Caco-2 (cell line): ENCODE results near the gene MAF. TPM values are rescaled to one million over a fixed set of nuclear protein-coding genes. Genes with fewer than 3 reads are reported as not detected.

Experiments used
- BruUV-seq: library from RNA; stranded (reverse); fragments of 400-500 nt; replicated peaks from 2 replicates; lab custom pipeline; 2021; lab: Mats Ljungman, UMichigan
- CTCF ChIA-PET: fragments of 300-600 bp; sonication (Branson Sonifier 250); formaldehyde crosslinking; loops from one replicate; lab custom pipeline; 2022; ENCODE audit warnings: antibody characterized with exemption; lab: Charles Lee
- POLR2A ChIA-PET: fragments of 300-600 bp; sonication (Branson Sonifier 250); formaldehyde crosslinking; loops from one replicate; lab custom pipeline; 2022; ENCODE audit warnings: antibody characterized with exemption; lab: Charles Lee
- DNase-seq, 2 experiments: peaks; one replicate each; pipeline versions ENCODE4 v3.0.0 to v3.0.0-alpha.2; 2020 to 2022
- H3K27me3 ChIP-seq: replicated peaks from 2 replicates; pipeline ENCODE4 v1.6.0; 2011; ENCODE audit warnings: low read length; ENCODE audit not compliant: control insufficient read depth, insufficient read depth
- H3K36me3 ChIP-seq: 2 replicates; pipeline ENCODE4 v1.5.1; 2011; ENCODE audit warnings: low read length; ENCODE audit not compliant: control insufficient read depth, insufficient read depth
- H3K4me1 ChIP-seq: fragments of 250-450 bp; sonication (Bioruptor Pico); 2 replicates; pipeline ENCODE4 v1.5.1; 2020; ENCODE audit warnings: mild to moderate bottlenecking
- H3K4me3 ChIP-seq: 2 replicates; pipeline ENCODE4 v1.5.1; 2011; ENCODE audit warnings: low read depth, mild to moderate bottlenecking, control low read depth, low read length
- H3K9me3 ChIP-seq: fragments of 250-450 bp; sonication (Bioruptor Pico); 2 replicates; pipeline ENCODE4 v1.5.1; 2020; ENCODE audit warnings: mild to moderate bottlenecking, moderate library complexity
- H3K27ac Mint-ChIP-seq: one replicate; pipeline ENCODE4 v1.8.0; 2022; ENCODE audit warnings: mixed read lengths; ENCODE audit not compliant: unreplicated experiment
- H3K27me3 Mint-ChIP-seq: one replicate; pipeline ENCODE4 v1.8.0; 2022; ENCODE audit warnings: mixed read lengths; ENCODE audit not compliant: insufficient read depth, unreplicated experiment
- H3K36me3 Mint-ChIP-seq: one replicate; pipeline ENCODE4 v1.8.0; 2022; ENCODE audit warnings: mild to moderate bottlenecking, mixed read lengths; ENCODE audit not compliant: insufficient read depth, unreplicated experiment
- H3K4me1 Mint-ChIP-seq: one replicate; pipeline ENCODE4 v1.8.0; 2022; ENCODE audit warnings: low read depth, mixed read lengths; ENCODE audit not compliant: unreplicated experiment
- H3K4me3 Mint-ChIP-seq: one replicate; pipeline ENCODE4 v1.8.0; 2022; ENCODE audit warnings: mild to moderate bottlenecking, moderate library complexity, mixed read lengths; ENCODE audit not compliant: unreplicated experiment
- H3K9me3 Mint-ChIP-seq: one replicate; pipeline ENCODE4 v1.8.0; 2022; ENCODE audit warnings: mixed read lengths; ENCODE audit not compliant: unreplicated experiment
- CTCF ChIP-seq, 2 experiments: fragments of 200-600 bp in 1 of 2; IDR thresholded peaks; 1 replicate in 1 of 2; 2 replicates in 1 of 2; pipeline versions ENCODE4 v1.5.1 to v1.8.0; 2011 to 2022; ENCODE audit warnings: antibody characterized with exemption in 1 of 2, control low read depth in 1 of 2, inconsistent platforms in 1 of 2, low read depth in 1 of 2, low read length in 1 of 2, mild to moderate bottlenecking in 1 of 2, moderate library complexity in 1 of 2; ENCODE audit not compliant: insufficient read depth in 1 of 2, severe bottlenecking in 1 of 2, unreplicated experiment in 1 of 2
- intact Hi-C: fragments of 100-400 bp; cut with micrococcal nuclease; formaldehyde crosslinking; loops from one replicate; pipeline ENCODE4 v1.10.0; 2022; ENCODE audit not compliant: unreplicated experiment
- total RNA-seq: library from RNA; stranded (reverse); gene quantifications from 2 replicates; pipeline ENCODE4 v1.2.3, GENCODE V29; 2022

The MAF gene
- total RNA-seq, 1 experiment from 2014 or later: 3.6 TPM

GRCh38 chr16:79635488-79635887 is 35.0 kb upstream of the MAF start:
- H3K27me3 Mint-ChIP-seq: no peaks in the 10 kb centered on the region
- no peak overlapping the region for H3K27ac Mint-ChIP-seq
- CTCF ChIA-PET: no interaction called here
- POLR2A ChIA-PET: no interaction called here
- Histone ChIP-seq H3K4me1 (peaks cover 6% of the 10 kb centered on the region; the same call in 1 of the 2 replicates), H3K4me3 (no peak overlapping the region), H3K27me3 (no peaks in the 10 kb centered on the region), H3K9me3 (no peaks in the 10 kb centered on the region), H3K36me3 (no peaks in the 10 kb centered on the region)
- BruUV-seq: no TSS peak
- intact Hi-C loops: no loop called here
- no peaks in the 10 kb centered on the region for H3K9me3 Mint-ChIP-seq
- DNase-seq: no peak
- no peaks in the 10 kb centered on the region for H3K36me3 Mint-ChIP-seq
- no peak for TF ChIP-seq CTCF (IDR thresholded peaks at IDR 0.05; ENCODE audit: insufficient read depth in 1 of 2, low read depth in 1 of 2, low read length in 1 of 2, severe bottlenecking in 1 of 2, unreplicated experiment in 1 of 2)
- no peaks in the 10 kb centered on the region for H3K4me1 Mint-ChIP-seq
- no peak overlapping the region for H3K4me3 Mint-ChIP-seq

- no peaks in the 10 kb centered on the region for H3K9me3 ChIP-seq
- intact Hi-C loops: no loop called here
- no TSS peak for BruUV-seq
- ChIA-PET CTCF (no interaction called here), POLR2A (no interaction called here)
- no peaks in the 10 kb centered on the region for H3K27me3 ChIP-seq
- Mint-ChIP-seq H3K36me3 (no peaks in the 10 kb centered on the region), H3K27me3 (no peaks in the 10 kb centered on the region), H3K9me3 (no peaks in the 10 kb centered on the region), H3K4me3 (no peak overlapping the region), H3K4me1 (no peaks in the 10 kb centered on the region), H3K27ac (no peak overlapping the region)
- no peak for DNase-seq
- no peak for TF ChIP-seq CTCF (IDR thresholded peaks at IDR 0.05; ENCODE audit: insufficient read depth in 1 of 2, low read depth in 1 of 2, low read length in 1 of 2, severe bottlenecking in 1 of 2, unreplicated experiment in 1 of 2)
- no peak overlapping the region for H3K4me3 ChIP-seq
- no peaks in the 10 kb centered on the region for H3K4me1 ChIP-seq
- H3K36me3 ChIP-seq: no peaks in the 10 kb centered on the region
Measured at GRCh38 chr16:79634298-79634697, 33.8 kb upstream of the MAF start.

GRCh38 chr16:79632289-79632688 is 31.8 kb upstream of the MAF start:
- H3K4me1 ChIP-seq: no peaks in the 10 kb centered on the region
- intact Hi-C loops: no loop called here
- DNase-seq: no peak
- Mint-ChIP-seq H3K27ac (no peak overlapping the region), H3K4me1 (no peaks in the 10 kb centered on the region), H3K27me3 (no peaks in the 10 kb centered on the region), H3K9me3 (no peaks in the 10 kb centered on the region), H3K4me3 (no peak overlapping the region), H3K36me3 (no peaks in the 10 kb centered on the region)
- CTCF ChIA-PET: no interaction called here
- BruUV-seq: no TSS peak
- no peak overlapping the region for H3K4me3 ChIP-seq
- no peaks in the 10 kb centered on the region for H3K9me3 ChIP-seq
- H3K36me3 ChIP-seq: no peaks in the 10 kb centered on the region
- POLR2A ChIA-PET: no interaction called here
- no peaks in the 10 kb centered on the region for H3K27me3 ChIP-seq
- TF ChIP-seq CTCF (IDR thresholded peaks at IDR 0.05; ENCODE audit: insufficient read depth in 1 of 2, low read depth in 1 of 2, low read length in 1 of 2, severe bottlenecking in 1 of 2, unreplicated experiment in 1 of 2): no peak
